ENCODE data around the gene ADH7. TPM values are rescaled to one million over a fixed set of nuclear protein-coding genes. Genes with fewer than 3 reads are reported as not detected.
"Not testable (repeated sequence)": the region's sequence is repeated elsewhere in the genome, so short reads cannot be mapped to it uniquely, and the experiment has no call there.

Gene ADH7
- total RNA-seq, 1 donor from 2014 or later: not detected

DNA sequence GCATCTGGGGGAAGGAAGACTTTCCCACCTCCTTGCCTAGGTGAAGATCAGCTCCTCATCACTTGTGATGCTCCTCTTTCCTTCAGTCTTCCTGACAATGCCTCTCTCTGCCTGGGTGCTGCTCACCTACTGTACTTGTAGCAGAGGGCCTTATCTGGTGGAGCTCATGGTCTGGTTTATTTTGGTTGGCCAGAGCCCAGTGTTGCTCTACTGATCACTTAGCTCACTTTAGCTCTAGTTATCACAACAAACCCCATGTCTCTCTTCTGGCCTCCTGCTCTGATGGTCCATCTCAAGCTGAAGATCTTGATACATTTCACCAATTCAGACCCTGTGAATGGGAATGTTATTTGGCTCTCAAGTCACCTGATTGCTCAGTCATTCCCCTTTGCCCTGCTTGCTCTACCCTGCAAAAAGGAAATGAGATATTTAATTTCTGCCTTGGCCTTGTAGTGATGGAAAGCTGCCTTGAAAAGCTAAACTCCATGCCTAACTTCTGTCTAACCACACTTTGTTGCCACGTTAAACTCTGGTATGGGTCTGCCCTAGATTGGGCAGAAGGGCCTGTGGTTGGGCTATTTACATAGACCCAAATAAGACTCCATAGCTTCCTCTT, 52.3 kb downstream of the ADH7 start:
- ATAC-seq (peak; percentile 67), DNase-seq (ENCODE audit: low spot score) (no peak)

DNA sequence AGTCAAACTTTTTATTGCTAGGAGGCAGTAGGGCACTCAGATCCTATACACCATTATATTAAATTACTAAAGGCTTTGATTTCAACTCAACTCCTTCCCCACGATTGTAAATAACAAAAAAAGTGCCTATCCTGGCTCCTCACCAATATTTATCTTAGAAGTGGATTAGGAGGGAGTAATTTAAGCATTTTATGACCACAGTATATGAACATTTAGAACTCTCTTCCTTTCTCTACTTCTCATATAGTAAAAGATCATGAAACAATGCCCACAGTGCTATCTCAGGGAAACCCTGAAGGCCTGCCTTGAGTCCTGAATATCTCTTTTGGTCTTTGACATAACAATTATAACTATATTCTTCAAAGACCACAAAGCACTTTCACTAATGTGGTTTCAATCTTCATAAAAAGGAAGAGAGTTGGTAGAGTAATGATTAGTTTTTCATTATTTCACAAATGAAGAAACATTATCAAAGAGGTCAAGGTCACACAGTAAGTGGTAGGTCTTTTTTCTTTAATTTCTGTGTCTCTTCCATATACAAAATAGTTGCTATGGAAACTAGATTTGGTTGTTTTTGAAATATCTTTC, 53.5 kb downstream of the ADH7 start:
- ATAC-seq (peak; percentile 1), DNase-seq (ENCODE audit: low spot score) (no peak)

GRCh38 chr4:99379571-99379970, 55.6 kb downstream of the ADH7 start:
- DNase-seq (ENCODE audit: low spot score) (no peak), ATAC-seq (no peak)

DNA sequence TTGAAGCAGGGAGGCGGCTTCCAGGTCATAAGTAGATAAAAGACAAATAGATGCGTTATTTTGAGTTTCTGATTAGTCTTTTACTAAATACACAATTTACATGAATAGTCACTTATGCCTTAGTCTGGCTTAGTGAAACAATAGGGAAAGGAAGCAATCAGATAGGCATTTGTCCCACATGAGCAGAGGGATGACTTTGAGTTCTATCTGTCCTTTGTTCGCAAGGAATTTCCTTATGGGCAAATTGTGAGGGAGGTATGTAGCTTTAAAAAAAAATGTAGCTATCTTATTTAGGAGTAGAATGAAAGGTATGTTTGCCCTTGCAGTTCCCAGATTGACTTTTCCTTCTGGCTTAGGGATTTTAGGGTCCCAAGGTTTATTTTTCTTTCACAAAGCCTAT, 56.3 kb downstream of the ADH7 start:
- ATAC-seq (no peak), DNase-seq (ENCODE audit: low spot score) (no peak)

DNA sequence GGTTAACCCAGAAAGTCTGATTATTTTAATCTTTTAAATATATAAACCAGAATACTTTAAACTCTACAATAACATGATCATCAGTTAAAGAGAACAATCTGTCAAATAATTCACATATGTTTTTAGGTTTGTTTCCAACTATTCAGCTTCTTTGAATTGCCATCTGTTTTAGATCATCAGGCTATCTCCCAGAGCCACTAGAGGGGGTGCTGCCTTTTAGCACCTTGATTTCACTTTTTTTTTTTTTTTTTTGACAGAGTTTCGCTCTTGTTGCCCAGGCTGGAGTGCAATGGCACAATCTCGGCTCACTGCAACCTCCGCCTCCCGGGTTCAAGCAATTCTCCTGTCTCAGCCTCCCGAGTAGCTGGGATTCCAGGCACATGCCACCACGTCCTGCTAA, 57.8 kb downstream of the ADH7 start:
- DNase-seq (ENCODE audit: low spot score): not testable (repeated sequence)
- peak; percentile 86 for ATAC-seq

DNA sequence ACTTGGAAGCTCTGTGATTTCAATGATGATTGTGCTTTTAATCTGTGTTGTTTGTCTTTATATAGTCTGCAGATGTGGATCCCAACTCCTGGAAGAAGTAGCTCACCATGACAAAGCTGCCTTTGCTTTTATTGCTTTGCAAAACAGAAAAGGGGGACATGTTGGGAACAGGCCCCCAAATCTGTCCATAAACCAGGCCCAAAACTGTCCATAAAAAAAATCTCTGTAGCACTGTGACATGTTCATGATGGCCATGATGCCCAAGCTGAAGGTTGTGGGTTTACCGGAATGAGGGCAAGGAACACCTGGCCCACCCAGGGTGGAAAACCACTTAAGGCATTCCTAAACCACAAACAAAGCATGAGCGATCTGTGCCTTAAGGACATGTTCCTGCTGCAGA, 62.7 kb downstream of the ADH7 start:
- ATAC-seq; DNase-seq (ENCODE audit: low spot score): not testable (repeated sequence)

- ATAC-seq; DNase-seq (ENCODE audit: low spot score): not testable (repeated sequence)
These were observed 67.3 kb downstream of the ADH7 start for GRCh38 chr4:99367817-99368216.

GRCh38 chr4:99366491-99366890, 68.7 kb downstream of the ADH7 start:
- DNase-seq (ENCODE audit: low spot score) (no peak), ATAC-seq (no peak)

- ATAC-seq: peak; percentile 38
These were observed 72.4 kb downstream of the ADH7 start for GRCh38 chr4:99362768-99363167.

More at GRCh38 chr4:99362768-99363167, 72.4 kb downstream of the ADH7 start:
- DNase-seq (ENCODE audit: low spot score): no peak

Other genes with a start within 250 kb of the ADH7 start
- 144 TPM for gene ADH6, start 216.1 kb downstream of the ADH7 start, total RNA-seq
- gene ADH1A, start 144.4 kb downstream of the ADH7 start, total RNA-seq: 355 TPM
- 4,370 TPM for gene ADH1B, start 113.9 kb downstream of the ADH7 start, total RNA-seq
- 522 TPM for gene ADH1C, start 82.6 kb downstream of the ADH7 start, total RNA-seq
- gene C4orf17, start 75.7 kb upstream of the ADH7 start, total RNA-seq: not detected
- gene TRMT10A, start 128.7 kb upstream of the ADH7 start, total RNA-seq: 4.6 TPM
- gene MTTP, start 139.5 kb upstream of the ADH7 start, total RNA-seq: 103 TPM
- gene C4orf54, start 222.5 kb upstream of the ADH7 start, total RNA-seq: not detected

All from left lobe of liver (tissue), 2 donors.